Suppressor macrophage treated with lipopolysaccharide for 4 hours (primary cell): ENCODE data around the gene MAN1B1.
"Not testable (repeated sequence)": the region's sequence is repeated elsewhere in the genome, so short reads cannot be mapped to it uniquely, and the experiment has no call there.

Experiments
- DNase-seq: peaks from one replicate; pipeline ENCODE4 v3.0.0-alpha.2; 2020

MAN1B1 gene

DNA sequence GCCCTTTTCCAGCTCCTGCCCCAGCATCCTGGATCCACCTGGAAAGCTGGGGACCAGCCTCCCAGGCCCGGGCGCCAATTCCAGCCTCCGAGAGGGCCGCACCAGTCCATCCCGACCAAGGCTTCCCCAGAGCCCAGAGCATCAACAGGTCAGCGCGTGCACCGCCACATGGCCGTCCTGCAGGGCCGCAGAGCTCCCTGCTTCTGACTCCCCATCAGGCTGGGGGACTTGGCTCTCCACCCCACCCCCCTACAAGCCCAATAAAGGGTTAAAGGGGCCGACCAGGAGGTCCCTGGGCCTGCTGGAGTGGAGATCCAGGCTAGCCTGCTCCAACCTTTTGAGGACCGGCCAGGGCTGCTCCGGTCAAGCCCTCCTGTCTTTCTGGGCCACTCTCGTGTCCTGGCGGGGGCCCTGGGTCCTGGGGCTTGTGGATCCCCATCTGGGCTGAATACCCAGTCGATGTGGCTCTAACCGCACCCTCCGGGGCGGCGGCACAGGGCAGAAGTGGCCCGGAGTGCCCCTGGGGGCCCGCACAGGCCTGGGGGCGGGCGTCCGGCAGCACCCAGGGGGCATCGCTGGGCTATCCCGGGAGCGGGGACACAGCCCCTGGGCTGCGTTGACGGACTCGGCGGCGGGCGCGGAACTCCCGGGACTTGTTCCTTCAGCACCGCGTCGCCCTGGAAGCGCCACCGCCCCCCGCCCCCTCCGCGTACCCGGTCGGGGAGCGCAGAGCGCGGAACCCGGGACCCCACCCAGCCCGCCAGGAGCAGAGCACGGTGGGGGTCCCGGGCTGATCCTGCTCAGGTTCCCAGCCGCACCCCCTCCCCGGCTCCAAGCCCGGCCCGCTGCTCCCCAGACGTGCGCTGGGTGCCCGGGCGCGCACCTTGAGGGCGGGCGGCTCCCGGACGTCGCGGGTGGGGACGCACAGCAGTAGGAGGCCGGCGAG lies 33.5 kb upstream of the MAN1B1 start:
- no peak for DNase-seq

DNA sequence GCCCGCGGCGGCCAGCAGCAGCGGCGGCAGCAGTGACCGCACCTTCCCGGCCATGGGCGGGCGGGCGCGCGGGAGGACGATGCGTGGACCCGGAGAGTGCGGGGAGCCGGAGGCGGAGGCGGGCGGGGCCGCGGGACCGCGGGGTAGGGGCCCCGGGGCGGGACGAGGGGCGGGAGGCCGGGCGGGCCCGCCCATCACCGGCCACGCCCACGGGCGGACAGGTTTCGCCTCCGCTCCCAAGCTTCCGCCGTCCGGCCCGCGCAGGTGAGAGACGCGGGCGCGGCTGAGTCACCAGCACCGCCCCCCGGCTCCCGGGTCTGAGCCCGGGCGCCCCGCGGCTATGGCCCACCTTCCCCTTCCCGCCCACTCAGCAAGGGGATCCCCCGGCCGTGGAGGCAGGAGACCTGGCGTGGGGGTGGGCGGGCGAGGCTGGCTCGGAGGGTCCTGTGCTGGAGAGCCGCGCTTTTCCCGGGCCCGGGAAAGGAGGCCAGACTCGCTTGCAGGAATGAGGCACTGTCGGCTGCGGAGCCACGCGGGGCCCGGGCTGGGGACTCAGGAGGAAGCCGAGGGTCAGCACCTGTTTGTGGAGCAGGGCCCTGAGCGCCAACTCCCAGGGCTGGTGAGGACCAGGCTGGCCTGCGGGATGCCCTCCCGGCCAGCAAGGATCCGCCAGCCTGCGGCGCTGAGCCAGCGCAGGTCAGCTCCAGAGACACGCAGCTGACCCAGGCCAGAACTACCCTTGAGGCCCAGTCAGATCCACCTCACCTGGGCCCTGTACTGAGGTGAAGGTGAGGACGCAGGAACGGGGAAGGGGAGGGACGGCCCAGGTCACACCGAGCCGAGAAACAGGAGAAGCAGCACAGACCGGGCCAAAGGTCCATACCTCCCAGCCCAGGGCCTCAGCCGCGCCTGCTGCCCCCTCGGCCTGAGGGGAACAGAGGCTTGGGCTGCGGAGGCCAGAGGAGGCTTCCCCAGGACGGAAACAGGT lies 32.5 kb upstream of the MAN1B1 start, which contains the start of gene ENTPD2:
TSS of gene ENTPD2 (minus strand) at position 118 of the 988 bp plus-strand sequence. CDS start at position 54, 64 bp downstream.
- no peak for DNase-seq

DNA sequence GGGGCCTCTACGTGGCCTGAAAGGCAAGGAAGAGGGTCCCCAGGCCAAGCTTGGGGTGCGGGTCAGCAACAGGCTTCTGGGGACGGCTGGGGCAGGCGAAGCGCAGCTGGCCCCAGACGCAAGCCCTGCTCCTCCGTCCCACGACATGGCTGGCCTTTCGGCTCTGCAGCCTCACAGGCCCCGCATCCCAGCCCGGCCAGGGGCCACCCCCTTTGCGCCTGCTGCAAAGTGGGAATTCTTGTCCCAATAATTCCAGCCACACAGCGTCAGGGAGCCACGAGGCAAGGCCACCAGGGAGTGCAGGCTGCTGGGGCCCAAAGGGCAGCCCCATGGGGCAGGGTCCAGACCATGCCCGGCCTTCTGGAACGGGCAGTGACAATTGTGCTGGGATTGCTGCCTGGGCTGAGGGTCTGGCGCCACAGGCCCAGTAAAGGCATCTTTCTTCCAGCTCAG lies 31.8 kb upstream of the MAN1B1 start:
- no peak for DNase-seq

DNA sequence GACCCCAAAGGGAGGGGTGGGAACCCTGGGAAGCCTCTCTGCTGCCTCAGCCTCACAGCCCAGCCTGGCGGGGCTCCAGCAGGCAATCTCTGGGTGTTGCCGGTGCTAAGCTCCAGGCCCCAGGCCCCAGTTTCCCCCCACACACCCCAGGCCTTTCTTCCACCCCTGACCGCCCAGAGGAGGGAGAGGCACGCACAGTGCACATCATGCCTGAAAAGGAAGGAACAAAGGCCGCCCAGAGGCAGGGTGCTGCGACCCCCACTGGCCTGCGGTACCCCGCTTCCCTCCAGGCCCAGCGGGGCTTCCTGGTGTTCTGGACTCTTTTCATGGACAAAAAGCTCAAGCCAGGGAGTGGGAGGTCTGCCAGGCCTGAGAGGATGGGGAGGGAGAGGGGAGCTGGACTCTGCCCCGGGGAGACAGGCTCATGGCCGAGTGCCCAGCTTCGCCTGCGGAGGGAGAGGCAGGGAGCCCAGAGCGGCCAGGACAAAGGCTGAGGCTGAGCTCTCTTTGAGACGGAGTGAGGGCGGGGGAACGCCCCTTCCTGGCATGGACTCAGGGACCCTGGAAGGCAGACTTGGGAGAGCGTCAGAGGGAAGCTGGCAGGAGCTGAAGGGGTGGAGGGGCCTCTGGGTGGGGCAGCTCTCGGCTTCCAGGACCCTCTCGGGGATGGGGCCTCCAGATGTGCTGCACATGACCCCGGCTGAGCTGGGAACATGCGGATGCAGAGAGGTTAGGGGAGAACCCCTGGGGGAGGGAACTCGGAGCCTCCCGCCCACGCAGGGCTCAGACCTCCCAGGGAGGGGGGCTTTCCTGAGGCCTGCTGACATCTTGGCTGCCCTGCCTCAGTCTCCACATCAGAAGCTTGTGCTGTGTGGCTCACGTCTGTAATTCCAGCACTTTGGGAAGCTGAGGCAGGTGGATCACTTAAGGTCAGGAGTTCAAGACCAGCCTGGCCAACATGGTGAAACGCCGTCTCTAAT lies 31.1 kb upstream of the MAN1B1 start:
- no peak for DNase-seq

DNA sequence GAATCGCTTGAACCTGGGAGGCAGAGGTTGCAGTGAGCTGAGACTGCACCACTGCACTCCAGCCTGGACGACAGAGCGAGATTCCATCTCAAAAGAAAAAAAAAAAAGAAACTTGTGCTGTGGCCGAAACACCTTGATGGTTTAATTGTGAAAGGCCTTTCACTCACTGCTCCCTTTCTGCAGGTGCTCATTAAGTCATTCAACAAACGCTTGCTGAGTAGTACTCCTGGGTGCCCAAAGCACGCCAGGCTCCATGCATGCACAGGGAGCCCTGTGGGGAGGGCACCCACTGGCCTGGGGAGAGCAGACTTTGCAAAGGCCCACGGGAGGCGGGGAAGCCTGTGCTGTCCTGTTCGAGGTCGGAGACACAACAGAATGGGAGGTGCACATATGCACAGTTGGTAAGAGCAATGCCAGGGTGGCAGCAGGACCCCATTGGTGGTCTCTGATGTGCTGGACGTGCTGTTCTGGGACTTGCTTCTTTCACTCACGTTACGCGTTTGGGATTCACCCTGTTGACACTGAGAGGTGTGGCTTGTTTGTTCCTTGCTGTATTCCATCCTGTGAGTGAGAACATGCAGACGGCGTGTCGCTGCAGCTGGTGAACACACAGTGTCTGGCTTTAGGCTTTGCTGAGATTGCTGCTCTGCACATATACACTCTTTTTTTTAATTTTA lies 29.9 kb upstream of the MAN1B1 start:
- DNase-seq: no peak

DNA sequence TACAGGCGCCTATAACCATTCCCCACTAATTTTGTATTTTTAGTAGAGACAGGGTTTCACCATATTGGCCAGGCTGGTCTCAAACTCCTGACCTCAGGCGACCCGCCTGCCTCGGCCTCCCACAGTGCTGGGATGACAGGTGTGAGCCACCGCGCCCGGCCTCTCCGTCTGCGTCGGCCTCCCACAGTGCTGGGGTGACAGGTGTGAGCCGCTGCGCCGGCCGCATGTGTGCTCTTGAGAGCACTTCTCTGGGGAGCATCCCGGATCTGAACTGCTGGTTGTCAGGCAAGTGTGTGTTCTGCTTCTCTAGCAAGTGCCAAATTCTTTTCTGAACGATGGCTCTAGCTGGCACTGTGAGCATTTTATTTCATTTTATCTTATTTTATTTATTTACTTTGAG lies 29.2 kb upstream of the MAN1B1 start:
- no peak for DNase-seq

DNA sequence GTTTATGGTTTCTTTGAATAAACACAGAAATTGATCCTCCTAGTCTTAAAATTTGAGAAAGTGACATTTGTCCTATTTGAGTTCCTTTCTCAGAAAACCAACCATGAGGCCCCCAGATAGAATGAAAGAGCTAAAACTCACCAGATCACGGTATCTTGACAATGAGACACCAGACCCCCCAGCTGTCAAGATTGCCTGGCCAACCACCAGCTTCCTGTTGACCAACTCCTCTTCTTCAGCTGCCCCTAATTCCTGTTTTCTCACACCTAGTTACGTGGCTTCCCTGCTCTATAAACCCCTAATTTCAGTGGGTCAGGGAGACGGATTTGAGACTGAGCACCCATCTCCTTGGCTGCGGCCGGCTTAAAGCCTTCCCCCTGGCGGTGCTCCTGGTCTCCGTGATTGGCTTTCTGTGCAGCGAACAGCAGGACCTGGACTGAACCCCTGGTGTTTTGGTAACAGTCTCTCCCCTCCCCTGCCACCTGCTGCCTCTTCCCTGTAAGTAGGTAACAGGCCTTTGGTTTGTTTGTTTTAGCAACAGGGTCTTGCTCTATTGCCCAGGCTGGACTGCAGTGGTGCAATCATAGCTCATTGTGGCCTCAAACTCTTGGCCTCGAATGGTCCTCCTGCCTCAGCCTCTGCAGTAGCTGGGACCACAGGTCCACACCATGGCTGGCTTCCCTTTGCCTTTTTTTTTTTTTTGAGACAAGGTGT lies 28.1 kb upstream of the MAN1B1 start:
- no peak for DNase-seq

DNA sequence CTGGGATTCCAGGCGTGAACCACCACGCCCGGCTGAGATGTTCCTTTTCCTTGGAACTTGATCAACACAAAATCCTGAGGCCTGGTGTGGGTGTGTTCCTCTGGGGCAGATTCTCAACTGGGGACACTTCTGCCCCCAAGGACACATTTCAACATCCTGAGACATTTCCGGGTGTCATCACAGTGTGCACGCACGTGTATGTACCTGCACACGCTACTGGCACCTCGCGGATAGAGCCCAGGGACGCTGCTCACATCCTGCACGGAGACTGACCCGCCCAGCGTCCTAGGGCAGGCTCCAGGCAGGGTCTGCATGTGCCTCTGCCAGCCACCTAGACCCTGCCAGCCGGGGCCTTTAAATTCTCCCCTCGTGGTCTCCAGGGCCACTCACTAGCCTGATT lies 24.4 kb upstream of the MAN1B1 start:
- no peak for DNase-seq

DNA sequence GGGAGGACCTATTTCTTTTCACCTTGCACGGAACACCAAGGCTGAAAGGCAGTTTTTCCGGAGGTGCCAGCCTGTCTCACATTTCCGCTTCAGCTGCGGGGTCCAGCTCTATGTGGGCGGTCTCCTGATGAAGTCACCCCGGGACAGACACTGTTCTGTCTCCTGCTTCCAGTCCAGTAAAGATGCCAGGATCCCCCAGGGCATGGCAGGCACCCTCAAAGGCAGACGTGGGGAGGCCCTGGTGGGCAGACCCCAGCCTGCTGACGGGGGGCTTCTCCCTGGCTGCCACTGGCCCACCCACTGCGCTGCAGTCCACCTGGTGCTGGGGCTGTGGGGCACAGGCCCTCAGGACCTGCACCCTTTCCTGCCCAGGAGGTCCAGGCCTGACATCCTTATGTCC lies 24.0 kb upstream of the MAN1B1 start:
- not testable (repeated sequence) for DNase-seq

DNA sequence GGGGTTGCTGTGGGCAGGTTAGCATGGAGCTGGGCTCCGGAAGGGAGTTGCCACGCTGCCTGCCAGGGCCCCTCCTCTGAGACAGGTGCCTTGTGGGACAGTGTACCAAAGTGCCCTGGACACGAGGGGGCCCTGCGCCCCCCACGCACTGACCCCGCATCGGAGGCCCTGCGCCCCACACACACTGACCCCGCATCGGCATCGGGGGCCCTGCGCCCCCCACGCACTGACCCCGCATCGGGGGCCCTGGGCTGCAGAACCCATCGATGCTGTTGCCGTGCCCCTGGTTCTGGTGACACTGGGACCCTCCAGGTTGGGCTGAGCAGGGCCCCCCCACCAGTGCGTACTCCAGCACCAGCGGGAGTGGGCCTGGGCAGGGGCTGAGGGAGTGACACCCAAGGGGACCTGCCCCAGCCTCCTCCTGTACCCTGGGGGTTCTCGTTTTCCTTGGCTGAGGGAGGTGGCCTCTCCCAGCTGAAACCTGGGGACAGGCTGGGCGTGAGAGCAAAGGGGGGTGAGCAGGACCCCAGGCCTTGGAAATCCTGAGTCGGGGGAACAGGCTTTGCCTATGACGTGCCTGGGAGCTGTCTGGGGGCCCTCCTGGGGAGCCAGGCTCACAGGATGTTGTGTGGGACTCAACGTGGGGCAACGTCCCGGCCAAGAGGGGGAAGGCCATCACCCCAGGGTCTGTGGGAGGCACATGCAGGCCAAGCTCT lies 23.3 kb upstream of the MAN1B1 start:
- no peak for DNase-seq

DNA sequence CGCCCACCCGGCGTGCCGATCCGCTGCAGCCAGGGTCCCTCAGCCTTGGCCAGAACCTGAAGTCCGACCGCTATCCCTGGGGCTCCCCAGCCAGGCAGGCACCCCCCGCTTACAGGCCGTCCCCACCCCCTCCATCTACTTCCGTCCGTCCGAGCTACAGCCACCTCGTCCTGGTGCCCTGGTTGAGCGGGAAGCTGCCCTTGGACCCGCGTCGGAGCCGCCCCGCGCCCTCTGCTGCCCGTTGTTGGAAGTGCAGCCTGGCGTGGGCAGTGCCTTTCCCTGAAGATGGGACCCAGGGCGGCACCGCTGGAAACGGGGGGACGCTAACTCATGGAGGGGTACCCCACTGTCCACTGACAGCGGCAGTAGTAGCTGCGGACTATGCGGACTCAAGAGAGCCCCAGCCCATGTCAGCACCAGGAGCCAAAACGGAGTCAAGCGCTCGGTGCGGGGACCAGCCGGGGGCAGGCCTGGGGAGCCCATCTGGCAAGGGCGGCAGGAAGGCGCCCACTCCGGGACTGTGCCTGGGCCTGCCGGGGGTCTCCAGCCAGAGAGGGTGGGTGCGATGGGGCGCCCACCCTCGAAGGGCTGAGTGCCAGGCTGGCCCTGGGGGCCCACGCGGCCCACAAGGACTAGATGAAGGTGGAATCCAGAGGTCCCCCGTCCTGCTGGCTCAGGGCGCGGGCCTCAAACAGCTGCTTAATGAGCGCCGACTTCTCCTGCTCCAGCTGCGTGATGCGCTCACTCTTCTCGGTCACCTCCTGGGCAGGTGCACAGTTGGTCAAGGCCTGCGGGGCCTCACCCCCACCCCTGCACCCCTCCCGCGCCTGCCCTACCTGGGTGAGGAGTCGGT lies 22.5 kb upstream of the MAN1B1 start:
- peak; percentile 80 for DNase-seq

DNA sequence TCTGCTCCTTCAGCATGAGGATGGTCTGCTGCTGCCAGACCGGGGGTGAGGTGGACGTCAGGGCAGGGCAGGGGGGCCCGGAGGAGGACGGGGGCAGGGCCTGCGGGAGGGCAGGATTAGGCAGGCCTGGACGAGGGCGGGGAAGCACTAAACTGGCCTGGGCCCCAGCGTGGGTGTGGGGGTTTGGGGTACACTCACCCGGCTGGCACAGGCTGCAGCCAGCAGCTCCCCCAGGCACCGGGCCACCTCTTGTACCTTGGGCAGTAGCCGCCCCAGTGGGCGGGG lies 22.0 kb upstream of the MAN1B1 start:
- no peak for DNase-seq

DNA sequence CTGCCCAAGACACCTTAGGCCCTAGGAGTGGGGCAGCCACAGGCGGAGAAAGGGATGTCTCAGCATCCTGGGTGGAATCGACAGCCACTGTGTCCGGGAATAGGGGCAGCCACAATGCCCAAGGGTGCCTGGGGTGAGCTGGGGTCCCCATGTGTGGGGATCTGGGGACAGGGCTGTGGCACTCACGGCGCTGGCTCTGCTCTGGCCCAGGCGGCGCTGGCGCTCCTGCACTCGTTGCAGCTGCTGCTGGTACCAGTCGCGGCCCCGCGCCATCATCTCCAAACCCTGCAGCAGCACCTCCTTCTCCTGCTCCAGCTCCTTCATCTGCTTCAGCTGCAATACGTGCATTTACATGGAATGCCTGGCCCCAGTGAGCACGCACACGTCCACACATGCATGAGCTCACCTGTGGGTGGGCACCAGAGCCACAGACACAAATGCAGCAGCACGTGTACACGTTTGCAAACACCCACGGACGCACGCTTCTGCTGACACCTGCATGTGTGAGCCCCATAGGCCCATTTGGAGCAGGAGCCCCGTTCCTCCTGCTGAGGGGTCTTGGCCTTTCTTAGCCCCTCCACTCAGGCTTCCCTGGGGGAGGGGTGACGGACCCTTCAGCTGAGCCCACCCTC lies 21.3 kb upstream of the MAN1B1 start:
- no peak for DNase-seq

DNA sequence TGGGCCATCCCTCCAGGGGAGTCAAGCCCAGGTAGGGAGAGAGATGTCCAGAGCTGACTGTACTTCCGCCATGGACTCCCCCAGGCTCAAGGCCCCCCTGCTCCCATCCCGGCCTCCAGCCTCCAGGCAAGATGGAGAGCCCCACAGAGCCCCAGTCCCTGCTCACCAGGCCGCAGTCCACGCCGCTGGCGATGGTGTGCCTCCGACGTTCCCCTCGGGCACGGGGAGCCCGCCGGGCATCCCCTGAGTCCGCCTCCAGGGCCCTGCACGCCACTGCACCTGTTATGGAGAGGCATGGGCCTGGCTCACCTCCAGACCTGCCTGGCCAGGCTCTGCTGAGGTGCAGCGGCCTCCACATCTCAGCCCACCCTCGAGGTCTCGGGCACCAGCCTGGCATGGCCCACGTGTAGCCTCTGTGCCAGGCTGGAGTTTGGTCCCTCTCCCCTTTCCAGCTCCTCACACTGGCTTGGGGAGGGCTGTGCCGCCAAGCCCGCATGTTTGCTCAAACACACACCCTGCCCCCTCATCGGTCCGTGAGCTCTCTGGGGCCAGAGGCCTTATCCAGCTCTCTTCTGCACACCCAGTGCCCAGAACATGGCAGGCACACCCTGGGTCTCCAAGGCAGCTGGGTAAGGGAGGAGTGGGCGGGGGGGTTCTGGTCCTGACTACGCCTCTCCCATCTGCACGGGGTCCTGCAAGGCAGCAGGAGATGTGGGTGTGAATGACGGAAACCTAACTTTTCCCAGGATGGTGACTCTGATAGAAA lies 20.5 kb upstream of the MAN1B1 start:
- no peak for DNase-seq

DNA sequence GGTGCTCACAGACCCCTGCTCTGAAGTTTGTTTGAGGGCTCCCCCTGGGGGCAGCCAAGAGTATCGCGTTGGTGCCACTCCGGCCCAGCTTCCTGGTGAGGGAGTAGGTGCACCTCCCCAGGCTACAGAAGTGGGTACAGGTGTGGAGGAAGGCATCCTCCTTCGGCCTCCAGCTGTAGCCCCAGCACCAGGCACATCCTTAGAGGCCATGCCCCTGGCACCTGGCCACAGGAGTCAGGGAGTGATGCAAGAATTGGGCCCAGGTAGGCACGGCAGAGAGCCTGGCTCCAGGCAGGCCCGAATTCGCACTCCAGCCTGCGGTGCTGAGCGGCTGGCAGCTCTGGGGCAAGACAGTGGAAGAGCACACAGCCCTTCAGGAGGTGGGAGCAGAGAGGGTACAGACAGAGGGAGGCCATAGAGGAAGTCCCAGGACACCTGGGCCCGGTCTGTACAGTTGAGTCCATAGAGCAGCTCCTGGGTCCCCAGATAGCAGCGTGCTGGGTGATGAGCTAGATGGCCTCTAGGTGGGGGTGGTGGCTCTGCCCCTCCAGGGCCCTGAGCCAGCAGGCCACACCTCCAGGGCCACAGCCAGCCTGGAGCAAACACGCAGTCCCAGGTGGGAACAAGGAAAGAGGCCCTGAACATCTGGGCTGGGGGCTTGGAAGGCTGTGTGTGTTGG lies 18.8 kb upstream of the MAN1B1 start:
- DNase-seq: peak; percentile 87

DNA sequence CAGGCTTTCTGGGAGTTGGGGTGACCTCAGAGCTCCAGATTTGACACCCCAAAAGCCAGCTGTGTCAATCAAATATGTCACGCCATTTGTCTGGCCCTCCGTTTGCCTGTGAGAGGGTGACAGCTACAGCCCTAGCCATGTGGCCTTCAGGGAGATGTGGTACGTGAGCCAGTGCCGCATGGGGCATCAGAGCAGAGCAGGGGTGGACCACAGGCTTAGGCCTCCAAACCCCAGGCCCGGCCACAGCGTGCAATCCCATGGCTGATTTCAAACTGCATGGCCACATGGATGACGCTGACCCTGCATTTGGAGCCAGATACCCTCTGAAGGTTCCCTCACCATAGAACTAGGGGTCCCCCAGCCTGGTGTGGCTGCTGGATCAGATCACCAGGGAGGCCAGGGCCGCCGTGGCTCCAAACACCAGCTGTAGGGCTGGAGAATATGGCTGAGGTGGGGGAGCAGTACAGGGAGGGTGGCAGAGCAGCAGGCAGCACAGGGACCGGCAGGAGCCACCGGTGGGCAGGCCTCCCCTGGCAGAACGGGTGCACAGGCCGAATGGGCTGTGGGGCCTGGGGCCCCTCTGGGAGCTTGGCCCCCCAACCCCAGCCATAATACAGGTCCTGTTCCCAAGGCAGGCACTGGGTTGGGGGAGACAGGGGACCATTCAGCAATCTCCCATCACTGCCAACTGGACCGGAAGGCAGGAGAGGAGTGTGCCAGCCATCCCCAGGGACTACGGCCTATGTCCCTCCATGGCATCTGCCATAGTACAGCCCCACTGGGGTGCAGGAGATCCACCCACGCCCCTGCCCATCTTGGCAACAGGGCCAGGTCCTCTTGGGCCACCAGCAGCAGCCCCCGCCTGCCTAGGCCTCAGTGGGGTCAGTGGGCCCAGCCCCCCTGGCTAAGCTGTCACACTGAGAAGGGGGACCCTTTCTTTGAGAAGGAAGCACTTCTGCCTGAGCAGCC lies 18.0 kb upstream of the MAN1B1 start:
- no peak for DNase-seq
